ENCODE data around the gene PPP4R4. TPM values are rescaled to one million over a fixed set of nuclear protein-coding genes. Genes with fewer than 3 reads are reported as not detected.

The PPP4R4 gene
- total and polyA plus RNA-seq, 2 experiments from 2014 or later = 3.0 to 11.1 TPM

- H3K27me3 ChIP-seq (ENCODE audit: insufficient read depth) = no peaks in the 10 kb centered on the region
- H3K79me2 ChIP-seq (replicated peaks; ENCODE audit: insufficient read depth) = no peaks in the 10 kb centered on the region
- no peaks in the 10 kb centered on the region for H3K4me1 ChIP-seq (ENCODE audit: insufficient read depth)
- DNase-seq (ENCODE audit: low spot score) (no peak), ATAC-seq (no peak)
- H3K27ac ChIP-seq (ENCODE audit: low read depth) = no peak overlapping the region
- H3K27ac Mint-ChIP-seq = no peak overlapping the region
- H3F3A ChIP-seq (replicated peaks; ENCODE audit: low read depth) = no peaks in the 10 kb centered on the region
- H3K4me3 ChIP-seq = no peak overlapping the region
- H3K4me3 Mint-ChIP-seq = no peak overlapping the region
- H3K27me3 Mint-ChIP-seq (ENCODE audit: insufficient read depth, low read depth, poor library complexity) = peaks cover 1% of the 10 kb centered on the region
- H3K36me3 Mint-ChIP-seq (ENCODE audit: low read depth) = peaks cover 10% of the 10 kb centered on the region
- no peaks in the 10 kb centered on the region for H3K36me3 ChIP-seq (ENCODE audit: insufficient read depth)
- no peaks in the 10 kb centered on the region for H3K4me1 Mint-ChIP-seq
- no peak for TF ChIP-seq ZNF114 (CRISPR knock-in tag; IDR thresholded peaks at IDR 0.05)
- TF ChIP-seq, protein P1, sequence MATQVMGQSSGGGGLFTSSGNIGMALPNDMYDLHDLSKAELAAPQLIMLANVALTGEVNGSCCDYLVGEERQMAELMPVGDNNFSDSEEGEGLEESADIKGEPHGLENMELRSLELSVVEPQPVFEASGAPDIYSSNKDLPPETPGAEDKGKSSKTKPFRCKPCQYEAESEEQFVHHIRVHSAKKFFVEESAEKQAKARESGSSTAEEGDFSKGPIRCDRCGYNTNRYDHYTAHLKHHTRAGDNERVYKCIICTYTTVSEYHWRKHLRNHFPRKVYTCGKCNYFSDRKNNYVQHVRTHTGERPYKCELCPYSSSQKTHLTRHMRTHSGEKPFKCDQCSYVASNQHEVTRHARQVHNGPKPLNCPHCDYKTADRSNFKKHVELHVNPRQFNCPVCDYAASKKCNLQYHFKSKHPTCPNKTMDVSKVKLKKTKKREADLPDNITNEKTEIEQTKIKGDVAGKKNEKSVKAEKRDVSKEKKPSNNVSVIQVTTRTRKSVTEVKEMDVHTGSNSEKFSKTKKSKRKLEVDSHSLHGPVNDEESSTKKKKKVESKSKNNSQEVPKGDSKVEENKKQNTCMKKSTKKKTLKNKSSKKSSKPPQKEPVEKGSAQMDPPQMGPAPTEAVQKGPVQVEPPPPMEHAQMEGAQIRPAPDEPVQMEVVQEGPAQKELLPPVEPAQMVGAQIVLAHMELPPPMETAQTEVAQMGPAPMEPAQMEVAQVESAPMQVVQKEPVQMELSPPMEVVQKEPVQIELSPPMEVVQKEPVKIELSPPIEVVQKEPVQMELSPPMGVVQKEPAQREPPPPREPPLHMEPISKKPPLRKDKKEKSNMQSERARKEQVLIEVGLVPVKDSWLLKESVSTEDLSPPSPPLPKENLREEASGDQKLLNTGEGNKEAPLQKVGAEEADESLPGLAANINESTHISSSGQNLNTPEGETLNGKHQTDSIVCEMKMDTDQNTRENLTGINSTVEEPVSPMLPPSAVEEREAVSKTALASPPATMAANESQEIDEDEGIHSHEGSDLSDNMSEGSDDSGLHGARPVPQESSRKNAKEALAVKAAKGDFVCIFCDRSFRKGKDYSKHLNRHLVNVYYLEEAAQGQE (IDR thresholded peaks at IDR 0.05; ENCODE audit: unreplicated experiment) = no peak
- TF ChIP-seq ETS1 (IDR thresholded peaks at IDR 0.05) = no peak
- no peaks in the 10 kb centered on the region for H3K9me2 ChIP-seq (ENCODE audit: insufficient read depth)
- H3K9me3 Mint-ChIP-seq = peaks cover 20% of the 10 kb centered on the region
- H2AFZ ChIP-seq = no peak overlapping the region
- H4K20me1 ChIP-seq (replicated peaks; ENCODE audit: insufficient read depth) = no peaks in the 10 kb centered on the region
- H3K4me2 ChIP-seq = no peak overlapping the region
These were observed 130.1 kb downstream of the PPP4R4 start for GRCh38 chr14:94304243-94304642.

- Histone ChIP-seq H3K4me3 (no peak overlapping the region), H3K36me3 (ENCODE audit: insufficient read depth) (no peaks in the 10 kb centered on the region), H4K20me1 (replicated peaks; ENCODE audit: insufficient read depth) (no peaks in the 10 kb centered on the region), H3K79me2 (replicated peaks; ENCODE audit: insufficient read depth) (no peaks in the 10 kb centered on the region), H3K4me2 (no peak overlapping the region), H3F3A (replicated peaks; ENCODE audit: low read depth) (no peaks in the 10 kb centered on the region), H3K27me3 (ENCODE audit: insufficient read depth) (no peaks in the 10 kb centered on the region), H3K9me2 (ENCODE audit: insufficient read depth) (no peaks in the 10 kb centered on the region), H3K27ac (ENCODE audit: low read depth) (no peak overlapping the region), H2AFZ (no peak overlapping the region), H3K4me1 (ENCODE audit: insufficient read depth) (no peaks in the 10 kb centered on the region)
- Mint-ChIP-seq H3K27ac (no peak overlapping the region), H3K9me3 (peaks cover 21% of the 10 kb centered on the region), H3K4me3 (no peak overlapping the region), H3K27me3 (ENCODE audit: insufficient read depth, low read depth, poor library complexity) (peaks cover 1% of the 10 kb centered on the region), H3K36me3 (ENCODE audit: low read depth) (peaks cover 10% of the 10 kb centered on the region), H3K4me1 (no peaks in the 10 kb centered on the region)
- no peak for ATAC-seq
- no peak for DNase-seq (ENCODE audit: low spot score)
- TF ChIP-seq EZH2 (IDR thresholded peaks at IDR 0.05; ENCODE audit: low read depth, unreplicated experiment) (no peak), ETS1 (IDR thresholded peaks at IDR 0.05) (no peak), JUNB (IDR thresholded peaks at IDR 0.05; ENCODE audit: unreplicated experiment) (no peak), ZNF114 (CRISPR knock-in tag; IDR thresholded peaks at IDR 0.05) (no peak), POLR2AphosphoS5 (IDR thresholded peaks at IDR 0.05; ENCODE audit: low read depth) (no peak), STAT1 (IDR thresholded peaks at IDR 0.05; ENCODE audit: unreplicated experiment) (no peak)
- TF ChIP-seq, protein P2, sequence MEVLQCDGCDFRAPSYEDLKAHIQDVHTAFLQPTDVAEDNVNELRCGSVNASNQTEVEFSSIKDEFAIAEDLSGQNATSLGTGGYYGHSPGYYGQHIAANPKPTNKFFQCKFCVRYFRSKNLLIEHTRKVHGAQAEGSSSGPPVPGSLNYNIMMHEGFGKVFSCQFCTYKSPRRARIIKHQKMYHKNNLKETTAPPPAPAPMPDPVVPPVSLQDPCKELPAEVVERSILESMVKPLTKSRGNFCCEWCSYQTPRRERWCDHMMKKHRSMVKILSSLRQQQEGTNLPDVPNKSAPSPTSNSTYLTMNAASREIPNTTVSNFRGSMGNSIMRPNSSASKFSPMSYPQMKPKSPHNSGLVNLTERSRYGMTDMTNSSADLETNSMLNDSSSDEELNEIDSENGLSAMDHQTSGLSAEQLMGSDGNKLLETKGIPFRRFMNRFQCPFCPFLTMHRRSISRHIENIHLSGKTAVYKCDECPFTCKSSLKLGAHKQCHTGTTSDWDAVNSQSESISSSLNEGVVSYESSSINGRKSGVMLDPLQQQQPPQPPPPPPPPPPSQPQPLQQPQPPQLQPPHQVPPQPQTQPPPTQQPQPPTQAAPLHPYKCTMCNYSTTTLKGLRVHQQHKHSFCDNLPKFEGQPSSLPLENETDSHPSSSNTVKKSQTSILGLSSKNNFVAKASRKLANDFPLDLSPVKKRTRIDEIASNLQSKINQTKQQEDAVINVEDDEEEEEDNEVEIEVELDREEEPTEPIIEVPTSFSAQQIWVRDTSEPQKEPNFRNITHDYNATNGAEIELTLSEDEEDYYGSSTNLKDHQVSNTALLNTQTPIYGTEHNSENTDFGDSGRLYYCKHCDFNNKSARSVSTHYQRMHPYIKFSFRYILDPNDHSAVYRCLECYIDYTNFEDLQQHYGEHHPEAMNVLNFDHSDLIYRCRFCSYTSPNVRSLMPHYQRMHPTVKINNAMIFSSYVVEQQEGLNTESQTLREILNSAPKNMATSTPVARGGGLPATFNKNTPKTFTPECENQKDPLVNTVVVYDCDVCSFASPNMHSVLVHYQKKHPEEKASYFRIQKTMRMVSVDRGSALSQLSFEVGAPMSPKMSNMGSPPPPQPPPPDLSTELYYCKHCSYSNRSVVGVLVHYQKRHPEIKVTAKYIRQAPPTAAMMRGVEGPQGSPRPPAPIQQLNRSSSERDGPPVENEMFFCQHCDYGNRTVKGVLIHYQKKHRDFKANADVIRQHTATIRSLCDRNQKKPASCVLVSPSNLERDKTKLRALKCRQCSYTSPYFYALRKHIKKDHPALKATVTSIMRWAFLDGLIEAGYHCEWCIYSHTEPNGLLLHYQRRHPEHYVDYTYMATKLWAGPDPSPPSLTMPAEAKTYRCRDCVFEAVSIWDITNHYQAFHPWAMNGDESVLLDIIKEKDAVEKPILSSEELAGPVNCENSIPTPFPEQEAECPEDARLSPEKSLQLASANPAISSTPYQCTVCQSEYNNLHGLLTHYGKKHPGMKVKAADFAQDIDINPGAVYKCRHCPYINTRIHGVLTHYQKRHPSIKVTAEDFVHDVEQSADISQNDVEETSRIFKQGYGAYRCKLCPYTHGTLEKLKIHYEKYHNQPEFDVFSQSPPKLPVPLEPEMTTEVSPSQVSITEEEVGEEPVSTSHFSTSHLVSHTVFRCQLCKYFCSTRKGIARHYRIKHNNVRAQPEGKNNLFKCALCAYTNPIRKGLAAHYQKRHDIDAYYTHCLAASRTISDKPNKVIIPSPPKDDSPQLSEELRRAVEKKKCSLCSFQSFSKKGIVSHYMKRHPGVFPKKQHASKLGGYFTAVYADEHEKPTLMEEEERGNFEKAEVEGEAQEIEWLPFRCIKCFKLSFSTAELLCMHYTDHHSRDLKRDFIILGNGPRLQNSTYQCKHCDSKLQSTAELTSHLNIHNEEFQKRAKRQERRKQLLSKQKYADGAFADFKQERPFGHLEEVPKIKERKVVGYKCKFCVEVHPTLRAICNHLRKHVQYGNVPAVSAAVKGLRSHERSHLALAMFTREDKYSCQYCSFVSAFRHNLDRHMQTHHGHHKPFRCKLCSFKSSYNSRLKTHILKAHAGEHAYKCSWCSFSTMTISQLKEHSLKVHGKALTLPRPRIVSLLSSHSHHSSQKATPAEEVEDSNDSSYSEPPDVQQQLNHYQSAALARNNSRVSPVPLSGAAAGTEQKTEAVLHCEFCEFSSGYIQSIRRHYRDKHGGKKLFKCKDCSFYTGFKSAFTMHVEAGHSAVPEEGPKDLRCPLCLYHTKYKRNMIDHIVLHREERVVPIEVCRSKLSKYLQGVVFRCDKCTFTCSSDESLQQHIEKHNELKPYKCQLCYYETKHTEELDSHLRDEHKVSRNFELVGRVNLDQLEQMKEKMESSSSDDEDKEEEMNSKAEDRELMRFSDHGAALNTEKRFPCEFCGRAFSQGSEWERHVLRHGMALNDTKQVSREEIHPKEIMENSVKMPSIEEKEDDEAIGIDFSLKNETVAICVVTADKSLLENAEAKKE (CRISPR knock-in tag; IDR thresholded peaks at IDR 0.05) = no peak
These were observed 131.5 kb downstream of the PPP4R4 start for GRCh38 chr14:94305620-94306019.

Measured in GM23338 (cell line).